Mucosa of gallbladder (tissue), 1 donor: ENCODE measurements around the gene CHST12. TPM values are rescaled to one million over a fixed set of nuclear protein-coding genes. Genes with fewer than 3 reads are reported as not detected.
A peak's percentile ranks its signal among the peaks of the same experiment; 100 is the strongest.
"Not testable (repeated sequence)": the region's sequence is repeated elsewhere in the genome, so short reads cannot be mapped to it uniquely, and the experiment has no call there.

Experiments used
- DNase-seq: peaks from one replicate; pipeline ENCODE4 v3.0.0-alpha.2; 2020; ENCODE audit warnings: low spot score
- total RNA-seq: library from RNA; stranded (reverse); gene quantifications from one replicate; pipeline ENCODE4 v1.2.1, GENCODE V29; 2021
- donor health status: DM: no; HTN: no; CAD: no.

Gene CHST12
- total RNA-seq, 1 donor from 2014 or later: 26.8 TPM

- DNase-seq: no peak
Measured at GRCh38 chr7:2460641-2461040, 57.2 kb downstream of the CHST12 start.

DNA sequence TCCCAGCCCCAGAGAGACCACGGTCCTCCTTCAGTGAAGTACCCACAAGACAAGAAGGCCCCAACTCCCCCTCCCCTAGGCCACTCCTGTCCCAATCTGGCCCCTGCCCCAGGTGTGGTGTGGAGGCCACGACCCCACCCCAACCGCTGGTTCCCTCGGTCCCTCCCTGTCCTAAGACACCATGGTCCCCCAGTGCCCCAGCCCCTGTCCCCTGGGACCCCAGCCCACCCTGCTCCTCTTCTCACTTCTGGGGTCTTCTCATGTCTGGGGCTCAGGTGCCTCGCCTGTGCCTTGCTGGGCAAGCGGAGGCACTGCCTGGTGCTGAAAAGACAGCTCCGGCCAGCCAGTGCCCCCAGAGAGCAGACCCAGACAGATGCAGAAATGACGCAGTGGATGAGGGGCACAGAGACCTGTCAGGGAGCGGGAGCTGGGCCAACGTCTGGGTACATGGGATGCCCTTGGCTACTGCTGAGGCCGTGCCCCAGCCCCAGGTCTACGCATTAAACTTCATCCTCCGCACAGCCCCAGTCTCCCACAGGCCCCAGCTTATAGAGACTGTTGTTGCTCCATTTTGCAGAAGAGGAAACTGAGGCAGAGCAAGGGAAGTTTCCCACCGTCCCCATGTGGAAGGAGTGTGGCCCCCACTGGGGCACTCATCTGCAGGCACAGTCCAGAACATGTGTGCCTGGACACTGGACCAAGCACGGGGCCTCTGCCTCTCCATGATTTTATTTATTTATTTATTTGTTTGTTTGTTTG is 58.0 kb downstream of the CHST12 start:
- DNase-seq: no peak

DNA sequence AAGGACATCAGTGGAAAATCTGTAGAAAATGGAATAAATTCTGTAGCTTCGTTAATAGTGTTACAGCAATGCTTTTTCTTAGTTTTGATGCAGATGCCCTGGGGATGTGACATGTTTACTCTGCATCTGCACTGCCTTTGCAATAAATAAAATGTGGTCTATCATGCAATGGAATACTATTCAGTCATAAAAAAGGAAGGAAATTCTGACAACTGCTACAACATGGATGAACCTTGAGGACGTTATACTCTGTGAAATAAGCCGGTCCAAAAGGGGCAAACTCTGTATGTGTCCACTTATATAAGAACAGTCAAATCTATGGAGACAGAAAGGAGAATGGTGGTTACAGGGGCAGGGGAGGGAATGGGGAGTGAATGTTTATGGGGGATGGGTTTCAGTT is 59.3 kb downstream of the CHST12 start:
- no peak for DNase-seq

DNA sequence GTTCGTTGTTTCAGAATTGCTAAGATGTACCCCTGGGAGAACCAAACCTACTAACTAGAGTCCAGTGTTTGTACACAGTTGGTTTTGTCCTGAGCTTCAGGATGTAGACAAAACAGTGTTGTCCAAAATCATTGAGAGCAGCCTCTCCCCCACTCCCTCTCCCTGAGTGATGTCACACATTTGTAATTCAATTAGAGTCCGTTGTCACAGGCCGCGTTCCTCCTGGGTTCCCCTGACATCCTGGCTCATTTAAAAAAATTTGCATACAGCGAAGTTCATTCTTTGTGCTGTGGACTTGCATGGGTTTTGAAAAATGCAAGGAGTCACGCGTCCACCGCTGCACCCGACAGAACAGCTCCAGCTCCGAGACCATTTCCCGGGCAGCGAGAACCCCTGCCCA is 62.5 kb downstream of the CHST12 start:
- DNase-seq: no peak

DNA sequence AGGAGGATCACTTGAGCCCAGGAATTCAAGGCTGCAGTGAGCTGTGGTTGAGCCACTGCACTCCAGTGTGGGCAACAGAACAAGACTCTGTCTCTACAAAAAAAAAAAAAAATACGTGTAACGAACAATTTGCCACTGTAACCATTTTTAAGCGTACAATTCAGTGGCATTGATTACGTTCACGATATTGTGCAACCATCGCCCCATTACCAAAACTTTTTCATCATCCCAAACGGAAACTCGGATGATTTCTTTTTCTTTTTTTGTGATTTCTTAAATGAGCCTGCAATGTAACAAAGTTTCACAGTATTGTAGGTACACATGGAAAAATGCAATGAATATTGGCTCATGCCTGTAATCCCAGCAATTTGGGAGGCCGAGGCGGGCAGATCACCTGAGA is 63.3 kb downstream of the CHST12 start:
- DNase-seq: no peak

GRCh38 chr7:2468227-2468626 is 64.8 kb downstream of the CHST12 start:
- DNase-seq: no peak

DNA sequence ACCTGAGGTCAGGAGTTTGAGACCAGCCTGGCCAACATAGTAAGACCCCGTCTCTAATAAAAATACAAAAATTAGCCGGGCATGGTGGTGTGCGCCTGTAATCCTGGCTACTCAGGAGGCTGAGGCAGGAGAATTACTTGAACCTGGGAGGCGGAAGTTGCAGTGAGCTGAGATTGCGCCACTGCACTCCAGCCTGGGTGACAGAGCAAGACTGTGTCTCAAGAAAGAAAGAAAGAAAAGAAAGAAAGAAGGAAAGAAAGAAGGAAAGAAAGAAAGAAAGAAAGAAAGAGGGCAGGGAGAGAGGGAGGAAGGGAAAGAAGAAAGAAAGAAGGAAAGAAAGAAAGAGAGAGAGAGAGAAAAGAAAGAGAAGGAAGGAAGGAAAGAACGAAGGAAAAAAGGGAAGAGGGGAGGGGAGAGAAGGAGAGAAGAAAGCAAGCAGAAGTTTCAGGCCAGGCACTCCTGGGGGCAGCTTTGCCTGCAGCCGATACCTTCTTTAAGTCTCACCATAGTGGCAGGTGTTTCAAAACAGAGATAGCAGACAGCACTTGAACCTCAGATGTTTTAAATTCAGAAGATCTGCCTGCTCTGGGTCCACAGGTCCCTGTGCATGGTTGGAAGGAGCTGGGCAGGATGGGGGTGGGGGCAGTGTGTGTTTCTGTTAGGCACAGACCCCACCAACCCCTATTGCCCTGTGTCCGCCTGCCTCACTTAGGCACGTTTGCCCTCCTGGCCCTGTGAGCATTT is 66.2 kb downstream of the CHST12 start:
- not testable (repeated sequence) for DNase-seq

DNA sequence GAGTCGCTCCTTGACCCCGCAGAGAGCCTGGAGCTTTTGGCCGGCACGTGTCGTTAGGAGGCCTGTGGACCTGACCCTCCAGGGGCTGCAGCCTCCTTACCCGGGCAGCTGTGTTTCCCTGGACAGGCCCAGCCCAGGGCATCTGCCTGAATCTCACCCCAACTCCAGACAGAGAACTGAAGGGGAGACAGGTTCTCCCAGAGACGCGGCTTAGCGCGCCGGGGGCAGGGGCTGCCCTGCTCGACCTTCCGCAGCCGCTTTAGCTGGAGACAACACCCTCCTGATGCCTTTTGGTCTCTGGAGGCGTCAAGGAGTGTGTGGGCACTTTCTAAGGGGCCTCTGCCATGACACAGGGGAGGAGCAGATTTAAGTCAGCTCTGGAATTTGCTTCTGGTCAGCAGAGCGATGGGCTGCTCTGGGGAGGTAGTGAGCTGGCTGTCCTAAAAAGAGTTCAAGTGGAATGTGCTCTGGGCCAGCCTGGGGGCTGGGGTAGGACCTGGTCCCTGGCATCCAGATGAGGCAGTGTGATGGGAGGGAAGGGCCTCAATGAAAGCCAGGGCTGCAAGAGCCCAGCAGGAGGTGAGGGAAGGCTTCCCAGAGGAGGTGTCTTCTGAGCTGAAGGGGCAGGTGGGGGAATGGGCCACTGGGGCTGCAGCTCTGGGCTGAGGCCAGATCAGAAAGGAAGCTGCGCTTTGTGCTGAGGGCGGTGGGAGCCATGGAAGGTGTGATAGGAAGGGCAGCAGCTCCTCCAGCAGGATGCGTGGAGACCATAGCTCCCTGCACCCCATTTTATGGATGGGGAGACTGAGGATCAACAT is 67.0 kb downstream of the CHST12 start:
- no peak for DNase-seq

- no peak for DNase-seq
Measured at GRCh38 chr7:2471022-2471329, 67.6 kb downstream of the CHST12 start.

GRCh38 chr7:2471396-2471795 is 68.0 kb downstream of the CHST12 start:
- no peak for DNase-seq

GRCh38 chr7:2472739-2473138 is 69.3 kb downstream of the CHST12 start:
- no peak for DNase-seq

GRCh38 chr7:2473496-2474180 is 70.2 kb downstream of the CHST12 start:
- no peak for DNase-seq

DNA sequence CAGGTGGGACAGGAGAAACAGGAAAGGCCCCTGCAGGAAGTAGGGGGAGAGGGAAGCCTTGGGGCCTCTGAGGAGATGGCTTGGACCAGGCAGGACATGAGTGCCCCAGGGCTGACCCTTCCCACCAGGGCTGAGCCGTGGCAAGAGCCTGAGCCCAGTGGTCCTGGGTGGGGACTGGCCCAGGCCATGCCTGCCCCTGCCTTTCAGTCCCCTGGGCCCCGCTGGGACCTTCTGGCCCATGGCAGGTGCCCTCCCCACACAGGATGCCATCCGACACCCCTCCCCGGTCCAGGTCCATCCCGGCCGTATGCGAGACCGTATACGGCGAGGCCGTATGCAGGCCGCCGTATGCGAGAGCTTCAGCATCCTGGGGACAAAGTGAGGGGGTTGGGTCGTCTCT is 70.8 kb downstream of the CHST12 start:
- no peak for DNase-seq

DNA sequence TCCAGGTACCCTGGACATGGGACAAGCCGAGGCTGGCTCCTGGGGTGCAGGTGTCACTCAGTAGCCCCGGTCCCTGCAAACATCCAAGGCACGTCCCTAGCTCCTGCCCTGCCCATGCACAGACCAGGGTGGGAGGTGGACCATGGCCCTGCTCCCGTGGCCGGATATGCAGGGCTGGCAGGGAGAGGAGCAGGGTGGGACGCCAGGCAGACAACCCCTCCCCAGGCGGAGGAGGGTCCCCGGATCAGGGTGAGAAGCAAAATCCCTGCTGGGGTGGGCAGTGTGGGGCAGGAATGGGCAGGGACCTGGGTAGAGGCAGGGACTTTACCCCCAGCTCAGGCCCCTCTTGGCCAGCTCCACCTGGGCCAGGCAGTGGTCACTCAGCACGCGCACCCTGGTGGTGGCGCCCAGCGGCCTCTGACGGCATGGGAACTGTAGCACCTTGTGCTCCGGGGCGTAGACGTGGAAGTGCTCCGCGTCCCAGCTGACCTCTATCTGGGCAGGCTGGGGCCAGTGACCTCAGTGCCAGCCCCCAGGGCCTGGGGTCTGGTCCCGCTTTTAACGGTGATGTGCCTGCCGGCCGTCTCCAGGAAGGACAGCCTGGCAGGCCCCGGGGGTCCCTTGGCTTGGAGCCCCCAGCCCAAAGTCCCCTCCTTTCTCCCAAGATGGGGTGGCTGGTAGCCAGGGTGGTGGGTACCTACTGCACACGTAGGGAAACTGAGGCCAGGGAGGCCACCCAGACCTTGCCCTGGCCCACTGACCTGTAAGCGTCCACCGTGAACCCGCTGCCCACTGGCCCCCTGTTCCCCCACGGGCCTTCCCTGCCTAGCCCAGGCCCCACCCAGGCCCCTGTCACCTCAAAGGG is 71.6 kb downstream of the CHST12 start:
- DNase-seq: no peak

DNA sequence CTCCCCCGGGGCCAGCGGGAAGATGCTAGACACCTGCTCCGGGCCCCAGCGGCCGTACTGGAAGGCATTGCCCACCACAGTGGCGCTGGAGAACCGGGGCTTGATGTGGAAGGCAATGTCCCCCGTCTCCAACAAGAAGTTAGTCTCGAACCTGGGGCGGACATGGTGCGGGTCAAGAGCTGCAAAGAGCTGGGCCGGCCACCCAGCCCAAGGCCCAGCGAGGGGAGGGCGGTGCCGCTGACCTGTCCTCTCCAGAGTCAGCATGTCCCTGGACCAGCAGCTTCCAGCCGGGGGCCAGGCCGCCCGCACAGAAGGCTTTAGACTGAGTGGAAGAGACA is 72.2 kb downstream of the CHST12 start:
- DNase-seq: no peak

- DNase-seq: no peak
Measured at GRCh38 chr7:2476298-2476697, 72.9 kb downstream of the CHST12 start, which contains the start of gene GRIFIN. GRIFIN (minus strand) TSS chr7:2476398; CDS start chr7:2476383, 15 bp downstream.

DNA sequence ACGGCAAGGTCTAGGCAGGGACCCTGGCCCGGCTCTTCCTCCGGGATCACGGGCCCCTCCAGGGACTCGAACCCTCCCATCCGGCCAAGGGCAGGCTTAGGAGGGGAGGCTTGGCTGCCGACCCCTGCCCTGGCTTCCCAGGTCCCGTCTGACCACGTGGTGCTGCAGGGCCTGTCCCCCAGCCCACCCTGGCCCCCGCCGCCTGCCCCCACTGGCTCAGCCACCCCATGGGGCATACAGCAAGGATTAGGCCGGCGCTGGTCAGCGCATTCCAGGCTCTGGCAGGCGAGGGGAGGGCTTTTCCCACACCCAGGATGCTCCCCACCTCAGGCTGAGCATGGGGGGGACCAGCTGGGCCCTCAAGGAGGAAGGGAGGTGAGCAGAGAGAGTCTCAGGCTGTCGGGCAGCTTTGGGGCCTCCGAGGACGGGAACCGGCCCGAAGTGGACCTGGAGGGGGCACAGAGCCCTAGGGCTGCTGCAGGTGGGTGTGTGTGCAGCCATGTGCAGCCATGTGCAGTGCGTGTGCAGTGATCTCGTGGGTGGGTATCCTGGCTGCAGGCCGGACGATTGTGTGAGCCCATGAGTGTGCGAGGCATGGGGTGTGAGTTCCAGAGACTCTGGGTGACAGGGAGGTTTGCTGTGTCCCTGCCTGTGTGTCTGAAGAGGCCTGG is 73.5 kb downstream of the CHST12 start:
- no peak for DNase-seq

DNA sequence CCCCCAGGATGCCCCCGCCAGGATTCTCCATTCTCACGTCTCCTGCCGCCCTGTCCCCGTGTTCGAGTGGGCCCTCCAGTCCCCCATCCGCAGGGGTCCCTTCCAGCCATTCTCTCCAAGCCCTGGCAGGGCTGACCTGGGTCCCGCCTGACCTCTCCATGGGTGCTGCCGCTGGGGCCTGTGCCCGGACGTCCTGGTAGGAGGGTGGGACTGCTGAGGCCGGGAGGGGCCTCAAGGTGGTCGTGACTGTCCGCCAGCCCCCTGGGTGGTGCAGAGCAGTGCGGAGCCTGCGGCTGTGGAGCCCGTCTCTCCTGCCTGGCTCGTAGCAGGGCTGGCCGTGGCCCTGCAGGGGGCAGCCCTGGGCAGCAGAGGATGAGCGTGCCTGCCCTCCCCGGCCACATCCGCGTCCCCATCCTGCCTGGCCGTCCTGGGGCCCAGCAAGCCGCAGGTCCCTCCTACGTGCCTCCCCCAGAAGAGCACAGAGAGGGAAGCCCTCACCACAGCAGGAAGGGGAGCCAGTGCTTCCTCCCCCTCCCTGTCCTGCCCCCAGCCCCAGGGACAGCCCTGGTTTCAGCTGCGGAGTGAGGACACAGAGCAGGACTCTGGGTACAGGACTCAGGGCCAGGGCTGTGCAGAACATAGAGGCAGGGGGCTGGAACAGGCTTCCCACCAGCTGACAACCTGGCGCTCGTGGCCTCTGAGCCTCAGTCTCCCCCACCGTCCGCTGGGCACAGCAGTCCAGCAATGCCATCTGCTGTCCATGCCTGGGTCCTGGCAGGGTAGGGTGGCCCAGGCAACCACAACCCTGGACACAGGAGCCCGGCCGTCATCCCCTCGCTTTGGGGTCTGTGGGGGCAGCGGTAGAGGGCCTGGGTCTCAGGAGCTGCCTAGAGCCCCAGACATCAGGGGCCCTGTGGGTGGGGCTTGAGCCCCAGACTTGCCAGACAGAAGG is 74.3 kb downstream of the CHST12 start:
- DNase-seq: peak; percentile 54

- DNase-seq: peak; percentile 53
Measured at GRCh38 chr7:2478399-2478785, 75.0 kb downstream of the CHST12 start.
